Pulmonary artery endothelial cell (primary cell): Measurements from ENCODE around the gene HLA-B. TPM values are rescaled to one million over a fixed set of nuclear protein-coding genes. Genes with fewer than 3 reads are reported as not detected.
"Not testable (repeated sequence)": the region's sequence is repeated elsewhere in the genome, so short reads cannot be mapped to it uniquely, and the experiment has no call there.

Experiments
- DNase-seq: peaks from one replicate; pipeline ENCODE4 v3.0.0-alpha.2; 2011; ENCODE audit warnings: low read depth, low spot score
- total RNA-seq: library from RNA; depleted of rRNA; stranded (reverse); fragments of >200 nt; gene quantifications from 2 replicates; pipeline ENCODE4 v1.2.3, GENCODE V29; 2014

The HLA-B gene
- total RNA-seq, 1 donor from 2014 or later: 538 TPM

DNA sequence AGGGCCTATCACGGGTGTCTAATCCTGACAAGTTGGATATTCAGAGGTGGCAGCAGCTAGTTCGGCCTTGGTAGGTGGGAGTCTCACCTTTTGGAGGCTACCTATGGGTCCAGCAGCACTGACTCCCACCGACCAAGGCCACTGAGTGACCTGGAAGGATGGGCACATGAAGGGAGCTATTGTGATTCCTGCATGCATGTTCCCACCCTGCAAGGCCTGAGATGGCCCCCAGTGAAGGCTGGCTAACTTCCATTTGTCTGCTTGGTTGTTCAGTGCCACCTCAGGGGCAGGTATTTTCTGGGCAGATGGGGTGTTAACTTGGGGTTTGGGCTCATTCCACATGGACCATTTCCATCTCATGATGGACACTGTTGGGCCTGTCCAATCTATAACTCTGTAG, 28.1 kb upstream of the HLA-B start:
- no peak for DNase-seq

DNA sequence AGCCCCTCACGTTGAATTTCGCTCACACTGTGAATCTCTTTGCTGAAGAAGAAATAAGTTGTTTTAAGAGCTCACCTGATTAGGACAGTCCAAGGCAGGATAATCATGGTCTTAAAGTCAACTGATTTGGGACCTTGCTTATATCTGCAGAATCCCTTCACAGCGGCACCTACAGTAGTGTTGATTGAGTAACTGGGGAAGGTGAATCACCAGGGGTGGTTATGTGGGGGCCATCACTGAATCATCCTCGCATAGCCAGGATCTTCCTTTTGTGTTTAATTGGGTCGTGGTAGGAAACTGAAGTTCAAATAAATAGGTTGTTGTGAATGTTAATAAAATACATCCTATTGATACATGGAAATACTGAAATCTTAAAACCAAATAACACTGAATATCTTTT, 26.2 kb upstream of the HLA-B start:
- DNase-seq: no peak

DNA sequence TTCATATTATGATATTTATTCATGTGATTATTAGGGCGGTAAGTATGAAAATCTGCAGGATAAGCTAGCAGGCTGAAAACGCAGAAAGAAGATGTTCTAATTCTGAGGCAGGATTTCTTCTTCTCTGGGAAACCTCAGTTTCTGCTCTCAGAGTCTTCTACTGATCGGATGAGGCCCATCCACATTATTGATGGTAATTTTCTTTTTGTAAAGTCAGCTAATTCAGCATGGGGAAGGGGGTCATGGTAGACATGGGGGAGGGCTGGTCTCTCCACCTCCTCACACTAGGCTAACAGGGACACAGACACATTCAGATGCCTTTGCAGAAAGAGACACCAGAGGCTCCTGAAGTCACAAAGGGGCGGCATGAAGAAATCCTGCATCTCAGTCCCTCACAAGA, 24.7 kb upstream of the HLA-B start:
- no peak for DNase-seq

DNA sequence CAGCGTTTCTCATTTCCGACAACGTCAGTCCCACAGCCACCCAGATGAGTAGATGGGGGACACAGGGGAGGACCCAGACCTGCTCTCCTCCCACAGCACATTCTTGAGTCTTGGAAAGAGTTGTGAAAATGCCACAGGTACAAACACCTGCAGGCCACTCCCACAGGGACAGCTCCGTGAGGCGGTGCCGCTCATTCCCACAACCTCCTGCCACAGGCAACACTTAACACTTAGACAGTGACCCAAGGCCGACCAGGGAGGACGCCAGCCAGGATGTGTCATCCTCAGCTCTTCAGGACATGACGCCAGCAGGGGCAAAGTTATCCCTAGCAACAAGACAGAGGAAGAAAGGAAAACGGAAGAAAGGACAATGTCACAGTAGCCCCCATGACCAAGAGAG, 22.9 kb upstream of the HLA-B start:
- DNase-seq: no peak

DNA sequence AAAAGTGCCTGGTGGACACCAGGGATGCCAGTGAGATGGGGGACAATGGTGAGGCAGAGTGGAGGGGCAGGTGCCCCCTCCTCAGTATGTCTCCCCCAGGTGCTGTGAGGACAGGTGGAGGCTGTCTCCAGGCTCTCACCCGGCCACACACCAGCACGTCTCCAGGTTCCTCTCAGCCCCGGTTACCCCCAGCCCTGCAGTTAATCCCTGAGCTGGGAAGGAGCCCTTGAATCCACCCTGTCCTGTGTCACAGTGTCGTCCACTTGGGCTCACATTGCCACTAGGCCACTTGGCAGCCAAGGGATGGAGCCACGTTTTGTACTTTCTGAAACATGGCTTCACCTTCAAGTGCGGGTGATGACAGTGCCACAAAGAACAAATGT, 21.7 kb upstream of the HLA-B start:
- no peak for DNase-seq

DNA sequence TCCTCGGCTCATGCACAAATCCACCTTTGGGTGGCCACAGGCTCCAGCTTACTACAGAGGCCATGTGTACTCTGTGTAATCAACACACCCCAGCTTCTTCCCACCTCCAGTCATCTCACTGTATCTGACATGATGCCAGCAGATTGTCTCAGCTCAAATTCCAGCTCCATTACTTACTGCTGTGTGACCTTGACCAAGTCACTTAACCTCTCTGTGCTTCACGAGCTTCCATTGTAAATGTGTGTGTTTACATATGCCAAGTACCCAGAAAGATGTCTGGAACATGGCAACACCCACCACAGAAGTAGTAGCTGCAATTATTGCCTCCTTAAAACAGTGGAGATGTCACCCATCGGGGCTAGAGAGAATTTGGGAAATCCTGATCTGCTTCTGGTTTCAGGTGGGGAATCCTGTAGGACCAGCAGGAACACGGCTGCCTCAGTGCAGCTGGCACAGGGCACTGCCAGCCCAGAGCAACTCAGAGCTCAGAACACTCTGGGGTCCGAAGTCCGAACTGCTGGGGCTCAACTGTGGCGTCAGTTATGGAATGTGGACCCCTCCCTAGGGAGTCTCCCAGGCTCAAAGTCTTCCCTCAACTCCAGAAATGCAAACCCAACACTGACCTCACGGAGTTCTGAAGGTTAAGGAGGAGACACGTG, 21.2 kb upstream of the HLA-B start:
- DNase-seq: no peak

DNA sequence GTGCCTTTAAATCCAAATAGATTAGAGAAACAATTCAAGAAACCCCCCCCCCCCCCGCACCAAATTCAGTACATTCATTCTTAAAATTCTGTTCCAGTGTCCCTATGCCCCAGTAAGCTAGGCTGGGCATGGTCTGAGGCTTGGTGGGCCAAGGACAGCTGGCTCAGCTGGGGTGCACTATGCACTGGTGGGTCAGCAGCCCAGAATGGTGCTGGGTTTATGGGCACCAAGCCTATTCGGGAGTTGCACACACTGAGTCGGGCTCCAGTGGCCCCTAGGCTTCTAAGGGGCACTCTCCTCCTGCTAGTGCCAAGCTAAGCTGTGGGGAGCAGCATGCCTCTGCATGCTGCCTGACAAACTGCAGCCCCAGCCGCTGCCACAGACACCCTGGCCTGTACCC, 20.1 kb upstream of the HLA-B start:
- no peak for DNase-seq

DNA sequence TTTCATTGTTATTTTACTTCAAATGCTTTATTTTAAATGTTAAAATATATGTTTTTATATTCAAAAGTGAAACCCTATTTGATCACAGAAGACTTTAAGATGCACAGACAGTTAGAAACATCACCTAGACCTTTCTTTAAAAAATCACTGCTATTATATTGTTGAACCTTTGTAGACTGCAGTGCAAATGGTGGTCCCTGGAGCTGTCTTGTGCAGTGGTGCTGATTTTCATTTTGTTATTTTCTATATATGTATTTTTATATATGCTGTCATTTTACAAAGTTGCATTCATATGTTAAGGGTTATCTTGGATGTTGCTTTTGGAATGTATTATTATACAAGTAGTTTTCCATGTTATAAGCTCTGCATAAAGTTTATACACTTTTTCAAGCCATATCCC, 18.7 kb upstream of the HLA-B start:
- no peak for DNase-seq

DNA sequence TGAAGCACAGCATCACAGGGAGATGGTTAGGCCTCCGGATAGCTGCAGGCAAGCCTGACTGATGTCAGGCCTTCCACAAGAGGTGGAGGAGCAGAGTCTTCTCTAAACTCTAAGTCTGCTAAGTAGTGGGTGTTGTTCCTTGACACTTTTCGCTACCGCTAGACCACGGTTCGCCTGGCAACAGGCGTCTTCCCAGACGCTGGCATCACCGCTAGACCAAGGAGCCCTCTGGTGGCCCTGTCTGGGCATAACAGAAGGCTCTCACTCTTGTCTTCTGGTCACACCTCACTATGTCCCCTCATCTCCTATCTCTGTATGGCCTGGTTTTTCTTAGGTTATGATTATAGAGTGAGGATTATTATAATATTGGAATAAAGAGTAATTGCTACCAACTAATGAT, 17.1 kb upstream of the HLA-B start:
- not testable (repeated sequence) for DNase-seq

DNA sequence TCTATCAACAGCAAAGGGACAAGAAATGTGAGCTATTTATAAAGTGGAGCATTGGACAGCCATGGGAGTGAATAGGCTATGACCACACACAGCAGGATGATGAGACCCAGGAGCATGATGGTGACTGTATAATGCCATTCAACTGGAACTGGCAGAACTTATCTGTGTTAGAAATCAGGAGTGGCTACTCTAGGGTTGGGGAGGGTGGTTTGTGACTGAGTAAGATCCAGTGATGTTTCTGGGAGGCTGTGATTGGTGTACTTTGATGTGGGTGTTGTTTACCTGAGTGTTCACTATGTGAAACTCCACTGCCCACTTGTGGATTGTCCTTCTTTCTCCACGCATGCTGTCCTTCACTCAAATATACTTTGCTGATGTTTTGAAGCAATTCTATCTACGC, 11.5 kb upstream of the HLA-B start:
- no peak for DNase-seq

DNA sequence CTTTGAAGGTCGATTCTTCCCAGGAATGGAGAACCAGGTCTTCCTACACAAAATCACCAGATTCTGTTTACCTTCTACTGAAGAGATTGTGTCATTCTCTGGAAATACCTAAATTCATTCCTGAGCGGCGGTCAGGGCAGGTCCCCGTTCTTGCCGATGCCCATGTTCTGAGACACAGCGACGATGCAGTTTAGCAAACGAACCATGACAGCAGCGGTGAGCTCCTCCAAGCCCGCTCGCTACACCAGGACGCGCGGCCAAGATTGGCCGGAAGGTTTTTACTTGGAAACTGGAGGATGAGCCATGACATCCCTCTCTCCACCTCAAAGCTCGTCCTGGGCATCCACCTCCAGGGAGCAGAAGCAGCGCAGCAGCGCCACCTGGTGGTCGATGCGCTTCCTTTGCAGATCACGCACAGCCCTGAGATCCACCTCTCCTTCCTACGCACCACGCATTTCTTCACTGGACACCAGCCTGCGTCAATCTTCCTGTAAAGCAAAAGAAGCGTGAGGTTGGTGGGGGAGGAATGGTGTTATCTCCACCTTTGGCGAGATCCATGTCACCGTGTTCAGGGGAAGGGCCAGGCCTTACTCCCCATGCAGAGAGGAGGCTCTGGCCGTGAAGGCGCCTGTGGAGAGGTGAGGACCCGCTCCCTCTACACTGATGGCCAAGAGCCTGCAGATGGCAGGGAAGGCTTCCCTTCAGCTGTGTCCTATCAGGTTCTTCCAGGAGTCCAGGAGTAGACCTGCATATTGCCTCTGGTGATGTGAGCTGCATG, 9.9 kb upstream of the HLA-B start:
- DNase-seq: peak; percentile 40

DNA sequence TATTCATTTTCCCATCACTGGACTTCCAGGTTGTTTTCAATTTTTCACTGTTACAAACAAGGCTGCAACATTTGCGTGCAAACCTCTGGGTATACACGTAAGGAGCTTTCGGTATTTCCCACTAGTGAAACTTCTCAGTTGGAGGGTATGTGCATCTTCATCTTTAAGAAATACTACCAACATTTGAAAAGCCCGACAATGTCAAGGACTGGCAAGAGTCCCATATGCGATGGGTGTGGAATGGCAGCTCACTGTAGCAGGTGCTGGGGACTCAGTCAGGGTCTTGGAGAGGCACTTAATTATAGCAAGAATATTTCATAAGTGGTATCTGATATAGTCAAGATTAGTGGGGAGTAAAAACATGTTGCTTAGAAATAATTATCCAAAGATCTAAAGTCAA, 8.9 kb upstream of the HLA-B start:
- DNase-seq: no peak

DNA sequence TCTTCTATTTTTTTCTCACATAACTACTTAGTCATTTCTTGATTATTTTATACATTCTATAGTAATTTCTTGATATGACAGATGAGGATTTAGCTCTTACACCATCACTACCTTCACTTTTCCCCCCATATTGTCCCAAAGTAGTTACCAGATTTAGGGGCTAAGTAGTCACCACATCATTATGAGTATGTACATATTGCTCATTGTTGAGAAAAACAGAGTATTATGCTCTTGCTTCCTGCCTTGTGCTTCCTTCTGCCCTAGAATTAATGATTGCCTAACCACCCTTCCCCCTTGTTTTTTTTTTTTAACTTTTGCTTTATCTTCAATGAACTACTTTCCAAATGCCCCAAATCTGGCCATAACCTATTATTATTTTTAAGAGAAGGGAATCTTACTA, 6.8 kb upstream of the HLA-B start:
- no peak for DNase-seq

DNA sequence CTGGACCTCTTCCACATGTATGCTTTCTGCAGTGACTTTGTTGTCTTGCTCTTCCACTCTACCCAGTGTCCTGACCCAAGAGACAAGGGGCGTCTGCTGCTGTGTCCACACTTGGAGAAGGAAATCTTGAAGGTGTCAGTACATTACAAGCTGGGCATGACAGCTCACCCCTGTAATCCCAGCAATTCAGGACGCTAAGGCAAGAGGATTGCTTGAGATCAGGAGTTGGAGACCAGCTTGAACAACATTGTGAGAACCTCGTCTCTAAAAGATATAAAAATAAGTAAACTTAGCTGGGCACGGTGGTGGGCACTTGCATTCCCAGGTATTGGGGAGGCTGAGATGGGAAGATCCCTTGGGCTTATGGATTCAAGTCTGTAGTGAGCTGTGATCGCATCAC, 5.8 kb upstream of the HLA-B start:
- no peak for DNase-seq

DNA sequence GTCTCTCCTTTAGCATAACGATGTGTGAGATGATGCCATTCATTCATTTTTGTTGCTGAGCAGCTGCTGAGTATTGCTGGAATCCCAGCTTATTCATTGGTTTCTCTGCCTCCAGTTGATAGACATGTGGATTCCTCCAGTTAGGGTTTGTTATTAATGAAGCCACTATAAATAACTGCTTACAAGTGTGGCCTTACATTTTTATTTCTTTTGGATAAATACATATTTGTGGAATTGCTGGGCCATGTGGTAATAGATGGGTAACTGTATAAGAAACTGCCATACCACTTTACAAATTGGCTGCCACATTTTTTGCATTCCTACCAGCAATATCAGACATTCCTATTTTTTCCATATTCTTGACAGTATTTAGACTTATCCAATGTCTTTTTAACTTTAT, 2.6 kb upstream of the HLA-B start:
- DNase-seq: no peak

DNA sequence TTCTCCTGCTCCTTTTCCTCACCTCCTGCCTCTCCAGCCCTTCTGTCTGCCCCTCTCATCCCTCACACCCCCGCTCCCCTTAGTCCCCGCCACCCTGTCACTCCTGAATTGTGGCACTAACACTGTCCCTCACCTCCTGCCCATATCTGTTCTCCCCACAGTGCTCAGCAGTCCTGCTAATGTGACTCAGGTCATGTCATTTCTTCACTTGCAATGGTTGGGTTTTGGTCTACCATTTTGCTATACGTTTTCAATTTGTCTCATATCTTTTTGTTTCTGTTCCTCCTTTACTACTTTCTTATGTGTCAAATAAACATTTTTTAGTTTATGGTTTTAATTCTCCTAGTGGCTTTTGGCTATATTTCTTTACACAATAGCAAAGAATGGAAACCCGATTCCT, 1.3 kb upstream of the HLA-B start:
- DNase-seq: no peak

DNA sequence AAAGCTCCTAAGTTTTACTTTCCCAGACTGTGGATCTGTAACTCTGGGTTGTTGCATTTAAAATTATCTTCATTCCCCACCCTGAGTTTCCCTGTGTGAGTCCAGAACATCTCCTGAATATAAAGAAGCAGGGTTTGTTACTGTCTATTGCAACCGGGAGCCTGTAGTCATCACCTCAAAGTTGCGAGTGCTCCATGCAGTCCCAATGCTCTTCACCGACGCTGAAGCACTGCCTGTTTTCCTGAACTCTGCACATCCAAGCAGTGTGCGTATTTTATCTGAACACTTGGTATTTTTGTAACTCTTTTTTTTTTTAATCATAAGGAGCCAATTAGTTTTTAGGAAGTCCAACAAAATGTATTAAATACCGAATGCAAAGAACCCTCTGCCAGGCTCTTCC, 907 bp upstream of the HLA-B start:
- no peak for DNase-seq

DNA sequence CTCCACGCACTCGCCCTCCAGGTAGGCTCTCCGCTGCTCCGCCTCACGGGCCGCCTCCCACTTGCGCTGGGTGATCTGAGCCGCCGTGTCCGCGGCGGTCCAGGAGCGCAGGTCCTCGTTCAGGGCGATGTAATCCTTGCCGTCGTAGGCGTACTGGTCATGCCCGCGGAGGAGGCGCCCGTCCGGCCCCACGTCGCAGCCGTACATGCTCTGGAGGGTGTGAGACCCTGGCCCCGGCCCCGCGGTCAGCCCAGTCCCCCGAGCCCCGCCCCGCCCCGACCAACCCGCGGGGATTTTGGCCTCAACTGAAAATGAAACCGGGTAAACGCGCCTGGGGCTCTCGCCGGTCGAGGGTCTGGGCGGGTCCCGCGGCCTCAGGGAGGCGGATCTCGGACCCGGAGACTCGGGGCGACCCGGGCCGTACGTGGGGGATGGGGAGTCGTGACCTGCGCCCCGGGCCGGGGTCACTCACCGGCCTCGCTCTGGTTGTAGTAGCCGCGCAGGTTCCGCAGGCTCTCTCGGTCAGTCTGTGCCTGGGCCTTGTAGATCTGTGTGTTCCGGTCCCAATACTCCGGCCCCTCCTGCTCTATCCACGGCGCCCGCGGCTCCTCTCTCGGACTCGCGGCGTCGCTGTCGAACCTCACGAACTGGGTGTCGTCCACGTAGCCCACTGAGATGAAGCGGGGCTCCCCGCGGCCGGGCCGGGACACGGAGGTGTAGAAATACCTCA, 598 bp downstream of the HLA-B start:
- no peak for DNase-seq

DNA sequence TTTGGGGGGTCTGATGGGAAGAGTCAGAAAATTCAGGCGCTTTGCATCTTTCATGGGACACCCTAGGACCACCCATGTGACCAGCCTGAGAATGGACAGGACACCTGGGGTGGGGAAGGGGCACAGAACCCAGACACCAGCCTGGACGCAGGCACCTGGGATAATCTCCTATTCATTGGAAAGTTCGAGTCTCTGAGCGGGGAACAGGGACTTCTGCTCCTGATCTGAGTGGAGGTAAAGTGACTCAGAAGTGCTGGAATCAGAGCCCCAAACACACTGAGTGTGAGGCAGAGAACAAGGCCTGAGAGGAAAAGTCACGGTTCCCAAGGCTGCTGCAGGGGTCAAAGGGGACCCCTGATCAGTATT, 1.4 kb downstream of the HLA-B start:
- no peak for DNase-seq

DNA sequence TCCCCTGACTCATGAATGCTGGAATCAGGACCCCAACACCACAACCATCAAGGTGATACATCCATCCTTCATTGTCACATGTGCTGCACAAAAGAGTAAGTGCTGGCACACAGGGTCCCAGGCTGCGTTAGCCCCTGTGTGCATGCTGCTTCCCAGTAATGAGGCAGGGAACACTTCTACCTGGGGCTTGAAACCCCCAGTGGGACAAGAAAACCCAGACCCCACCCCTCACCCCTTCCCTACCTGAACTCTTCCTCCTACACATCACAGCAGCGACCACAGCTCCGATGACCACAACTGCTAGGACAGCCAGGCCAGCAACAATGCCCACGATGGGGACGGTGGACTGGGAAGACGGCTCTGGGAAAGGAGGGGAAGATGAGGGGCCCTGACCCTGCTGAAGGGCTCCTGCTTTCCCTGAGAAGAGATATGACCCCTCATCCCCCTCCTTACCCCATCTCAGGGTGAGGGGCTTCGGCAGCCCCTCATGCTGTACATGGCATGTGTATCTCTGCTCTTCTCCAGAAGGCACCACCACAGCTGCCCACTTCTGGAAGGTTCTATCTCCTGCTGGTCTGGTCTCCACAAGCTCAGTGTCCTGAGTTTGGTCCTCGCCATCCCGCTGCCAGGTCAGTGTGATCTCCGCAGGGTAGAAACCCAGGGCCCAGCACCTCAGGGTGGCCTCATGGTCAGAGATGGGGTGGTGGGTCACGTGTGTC, 2.0 kb downstream of the HLA-B start:
- DNase-seq: no peak

DNA sequence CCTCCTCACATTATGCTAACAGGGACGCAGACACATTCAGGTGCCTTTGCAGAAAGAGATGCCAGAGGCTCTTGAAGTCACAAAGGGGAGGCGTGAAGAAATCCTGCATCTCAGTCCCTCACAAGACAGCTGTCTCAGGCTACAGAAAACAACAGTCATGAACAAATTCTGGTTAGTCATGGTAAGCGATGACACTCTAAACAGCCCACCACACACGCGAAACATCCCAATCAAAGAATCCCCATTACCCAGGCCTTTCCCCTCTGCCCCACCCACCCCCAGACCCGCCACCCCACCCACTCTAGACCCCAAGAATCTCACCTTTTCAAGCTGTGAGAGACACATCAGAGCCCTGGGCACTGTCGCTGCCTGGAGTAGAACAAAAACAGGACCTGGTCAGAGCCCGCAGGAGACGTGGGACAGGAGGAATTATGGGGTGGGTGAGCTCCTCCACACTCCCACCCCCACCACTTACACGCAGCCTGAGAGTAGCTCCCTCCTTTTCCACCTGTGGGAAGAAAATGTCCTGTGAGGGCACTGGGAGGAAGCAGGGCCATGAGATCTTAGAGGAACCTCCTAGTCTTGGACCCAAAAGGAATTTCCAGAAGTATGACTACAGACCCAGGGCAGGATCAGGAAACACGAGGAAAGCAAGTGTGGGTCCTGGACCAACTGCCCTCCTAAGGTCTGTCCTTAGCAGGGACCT, 2.7 kb downstream of the HLA-B start:
- no peak for DNase-seq
